HCT116 (cell line): ENCODE results near the gene NAV3.

ENCODE experiments used
- CEBPB ChIP-seq: IDR thresholded peaks from 2 replicates; pipeline ENCODE4 v1.6.1; 2012; ENCODE audit warnings: low read depth
- EZH2phosphoT487 ChIP-seq: fragments of 200-600 bp; IDR thresholded peaks from 2 replicates; pipeline ENCODE4 v1.6.1; 2018; ENCODE audit warnings: antibody characterized with exemption, borderline replicate concordance
- POLR2A ChIP-seq: IDR thresholded peaks from 2 replicates; pipeline ENCODE4 v1.7.0; 2011; ENCODE audit warnings: borderline replicate concordance; ENCODE audit not compliant: insufficient read depth, insufficient read length; ENCODE audit errors: extremely low read depth
- POLR2AphosphoS5 ChIP-seq: IDR thresholded peaks from 2 replicates; pipeline ENCODE4 v1.6.1; 2011; ENCODE audit warnings: mild to moderate bottlenecking, low read depth, low read length, moderate library complexity
- SIN3A ChIP-seq: IDR thresholded peaks from 2 replicates; pipeline ENCODE4 v1.6.1; 2012; ENCODE audit warnings: low read depth
- YY1 ChIP-seq: IDR thresholded peaks from 2 replicates; pipeline ENCODE4 v1.6.1; 2011; ENCODE audit warnings: low read length, low read depth, moderate library complexity, mild to moderate bottlenecking; ENCODE audit not compliant: insufficient replicate concordance; ENCODE audit errors: extremely low read depth
- ZFX ChIP-seq: fragments of 450-650 bp; IDR thresholded peaks from 2 replicates; pipeline ENCODE4 v1.6.1; 2017
- TF ChIP-seq, protein P1 (sequence below), 3 experiments: fragments of 200-600 bp in 1 of 3; sonication (generic) in 1 of 3; IDR thresholded peaks in 2 of 3; conservative IDR thresholded peaks in 1 of 3; 2 replicates each; pipeline ENCODE4 v1.5.1; 2012 to 2017; ENCODE audit warnings: low read depth in 2 of 3, low read length in 2 of 3, antibody characterized with exemption in 1 of 3, borderline replicate concordance in 1 of 3, control low read depth in 1 of 3, mild to moderate bottlenecking in 1 of 3, mixed read lengths in 1 of 3, mixed run types in 1 of 3, moderate library complexity in 1 of 3; ENCODE audit not compliant: insufficient read depth in 1 of 3

DNA sequence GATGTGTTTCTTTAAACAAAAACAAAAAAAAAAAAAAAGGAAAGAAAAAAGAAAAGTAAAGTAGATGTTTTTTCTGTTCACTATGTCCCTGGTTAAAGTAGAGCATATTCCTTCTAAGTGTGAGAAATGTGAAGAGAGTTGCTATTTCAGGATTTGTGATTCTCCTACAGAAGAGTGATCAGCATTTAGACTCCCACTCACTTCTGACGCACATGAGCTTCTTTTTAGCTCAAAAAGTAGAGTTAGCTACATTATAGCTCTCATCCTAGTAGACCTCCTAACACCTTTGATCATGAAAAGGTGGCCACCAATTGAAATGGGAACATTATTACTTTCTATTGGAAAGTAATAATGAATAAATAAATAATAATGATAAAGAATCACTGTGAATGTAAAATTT lies 368.2 kb downstream of the NAV3 start:
- no peak for TF ChIP-seq EZH2phosphoT487
- TF ChIP-seq, protein P1, sequence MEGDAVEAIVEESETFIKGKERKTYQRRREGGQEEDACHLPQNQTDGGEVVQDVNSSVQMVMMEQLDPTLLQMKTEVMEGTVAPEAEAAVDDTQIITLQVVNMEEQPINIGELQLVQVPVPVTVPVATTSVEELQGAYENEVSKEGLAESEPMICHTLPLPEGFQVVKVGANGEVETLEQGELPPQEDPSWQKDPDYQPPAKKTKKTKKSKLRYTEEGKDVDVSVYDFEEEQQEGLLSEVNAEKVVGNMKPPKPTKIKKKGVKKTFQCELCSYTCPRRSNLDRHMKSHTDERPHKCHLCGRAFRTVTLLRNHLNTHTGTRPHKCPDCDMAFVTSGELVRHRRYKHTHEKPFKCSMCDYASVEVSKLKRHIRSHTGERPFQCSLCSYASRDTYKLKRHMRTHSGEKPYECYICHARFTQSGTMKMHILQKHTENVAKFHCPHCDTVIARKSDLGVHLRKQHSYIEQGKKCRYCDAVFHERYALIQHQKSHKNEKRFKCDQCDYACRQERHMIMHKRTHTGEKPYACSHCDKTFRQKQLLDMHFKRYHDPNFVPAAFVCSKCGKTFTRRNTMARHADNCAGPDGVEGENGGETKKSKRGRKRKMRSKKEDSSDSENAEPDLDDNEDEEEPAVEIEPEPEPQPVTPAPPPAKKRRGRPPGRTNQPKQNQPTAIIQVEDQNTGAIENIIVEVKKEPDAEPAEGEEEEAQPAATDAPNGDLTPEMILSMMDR (IDR thresholded peaks at IDR 0.05 in 2 of 3, conservative IDR thresholded peaks at IDR 0.05 in 1 of 3; ENCODE audit: borderline replicate concordance in 1 of 3, insufficient read depth in 1 of 3, low read depth in 2 of 3, low read length in 2 of 3) = no peak
- no peak for TF ChIP-seq POLR2A
- TF ChIP-seq CEBPB = no peak
- TF ChIP-seq ZFX = no peak
- no peak for TF ChIP-seq SIN3A
- no peak for TF ChIP-seq YY1
- TF ChIP-seq POLR2AphosphoS5 = no peak
